AG08395 (cell line): ENCODE measurements around the gene DLG2.
A peak's percentile ranks its signal among the peaks of the same experiment; 100 is the strongest.

Source experiments
- DNase-seq: peaks from one replicate; pipeline ENCODE4 v3.0.0; 2012; ENCODE audit warnings: mixed read lengths, low spot score

Gene DLG2

GRCh38 chr11:84106541-84106940, 1520.6 kb downstream of the DLG2 start:
- no peak for DNase-seq

GRCh38 chr11:84105148-84105547, 1522.0 kb downstream of the DLG2 start:
- DNase-seq, result no peak

GRCh38 chr11:84103096-84103495, 1524.0 kb downstream of the DLG2 start:
- no peak for DNase-seq

GRCh38 chr11:84097186-84097585, 1530.0 kb downstream of the DLG2 start:
- no peak for DNase-seq

GRCh38 chr11:84091212-84091986, 1535.7 kb downstream of the DLG2 start:
- DNase-seq, result no peak

GRCh38 chr11:84089072-84090057, 1537.8 kb downstream of the DLG2 start:
- no peak for DNase-seq

GRCh38 chr11:84071851-84072250, 1555.3 kb downstream of the DLG2 start:
- no peak for DNase-seq

GRCh38 chr11:84069048-84069447, 1558.1 kb downstream of the DLG2 start:
- no peak for DNase-seq

GRCh38 chr11:84061726-84062125, 1565.4 kb downstream of the DLG2 start:
- no peak for DNase-seq

GRCh38 chr11:84056653-84057376, 1570.3 kb downstream of the DLG2 start:
- DNase-seq, result no peak

GRCh38 chr11:84045146-84045545, 1582.0 kb downstream of the DLG2 start:
- no peak for DNase-seq

GRCh38 chr11:84044706-84045105, 1582.4 kb downstream of the DLG2 start:
- no peak for DNase-seq

- no peak for DNase-seq
Measured at GRCh38 chr11:84036664-84037194, 1590.4 kb downstream of the DLG2 start.

GRCh38 chr11:84035645-84036044, 1591.5 kb downstream of the DLG2 start:
- no peak for DNase-seq

- no peak for DNase-seq
Measured at GRCh38 chr11:84034484-84034883, 1592.7 kb downstream of the DLG2 start.

- DNase-seq, result no peak
Measured at GRCh38 chr11:84024266-84024665, 1602.9 kb downstream of the DLG2 start.

- DNase-seq, result no peak
Measured at GRCh38 chr11:84022695-84023094, 1604.4 kb downstream of the DLG2 start.

GRCh38 chr11:84022201-84022600, 1604.9 kb downstream of the DLG2 start:
- DNase-seq, result no peak

GRCh38 chr11:84021291-84021690, 1605.9 kb downstream of the DLG2 start:
- DNase-seq, result no peak

- peak; percentile 6 for DNase-seq
Measured at GRCh38 chr11:84019571-84020194, 1607.5 kb downstream of the DLG2 start.

GRCh38 chr11:84014539-84014938, 1612.6 kb downstream of the DLG2 start:
- DNase-seq, result no peak
